Gastroesophageal sphincter (tissue), 3 donors: ENCODE results near the gene LRIG1.

ENCODE experiments used
- CTCF ChIP-seq, 4 experiments: fragments of 200-600 bp in 2 of 4; fragments of 450-650 bp in 2 of 4; sonication (generic) in 1 of 4; IDR thresholded peaks; one replicate each; pipeline ENCODE4 v1.5.1; 2017 to 2019; ENCODE audit warnings: antibody characterized with exemption in 4 of 4, mild to moderate bottlenecking in 2 of 4, moderate library complexity in 2 of 4
- POLR2A ChIP-seq, 2 donors: fragments of 450-650 bp; IDR thresholded peaks; one replicate each; pipeline ENCODE4 v1.6.1; 2017; ENCODE audit warnings: antibody characterized with exemption in 2 of 2, mild to moderate bottlenecking in 2 of 2, moderate library complexity in 1 of 2
- POLR2AphosphoS5 ChIP-seq: sonication (generic); formaldehyde crosslinking; IDR thresholded peaks from one replicate; pipeline ENCODE4 v1.6.1; 2017; ENCODE audit warnings: antibody characterized with exemption

DNA sequence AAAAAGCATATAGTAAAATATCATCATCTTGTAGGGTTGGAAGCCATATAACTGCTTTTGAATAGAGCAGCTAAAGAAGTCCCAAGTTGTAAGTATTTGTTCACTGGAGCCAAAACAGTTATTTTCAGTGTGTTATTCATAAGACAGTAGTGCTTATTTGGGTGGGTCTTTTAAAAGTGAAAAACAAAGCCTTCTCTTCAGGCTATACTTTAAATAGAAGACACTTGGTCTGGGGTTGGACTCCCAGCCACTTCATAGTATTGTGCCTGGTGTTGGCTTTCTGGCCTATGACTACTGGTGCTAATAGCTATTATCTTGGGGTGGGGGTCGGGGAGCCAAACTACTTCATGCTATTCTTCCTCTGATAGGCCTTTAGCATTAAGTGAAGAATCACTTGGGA lies 144.8 kb downstream of the LRIG1 start:
- TF ChIP-seq CTCF (IDR thresholded peaks at IDR 0.05) (no peak), POLR2AphosphoS5 (no peak), POLR2A (IDR thresholded peaks at IDR 0.05) (no peak)
